Uterus (tissue), 2 donors: ENCODE results near the gene F2.

Source experiments
- CTCF ChIP-seq, 4 experiments: fragments of 200-600 bp in 2 of 4; fragments of 450-650 bp in 2 of 4; sonication (generic) in 2 of 4; IDR thresholded peaks; one replicate each; pipeline ENCODE4 v1.5.1; 2016 to 2019; ENCODE audit warnings: antibody characterized with exemption in 4 of 4, mild to moderate bottlenecking in 2 of 4, moderate library complexity in 1 of 4
- POLR2A ChIP-seq, 2 donors: fragments of 450-650 bp; IDR thresholded peaks; one replicate each; pipeline ENCODE4 v1.6.1; 2016; ENCODE audit warnings: antibody characterized with exemption in 2 of 2, mild to moderate bottlenecking in 1 of 2, moderate library complexity in 1 of 2

GRCh38 chr11:46672381-46672839, 46.6 kb upstream of the F2 start:
- TF ChIP-seq POLR2A (IDR thresholded peaks at IDR 0.05) (no peak), CTCF (IDR thresholded peaks at IDR 0.05) (no peak)
